NCI-H2171 (cell line): ENCODE results near the gene ADCY4.
A peak's percentile ranks its signal among the peaks of the same experiment; 100 is the strongest.
"Not testable (repeated sequence)": the region's sequence is repeated elsewhere in the genome, so short reads cannot be mapped to it uniquely, and the experiment has no call there.

Experiments
- DNase-seq: peaks from one replicate; lab custom pipeline; 2025; lab: John Stamatoyannopoulos, UW

Gene ADCY4

GRCh38 chr14:24338843-24339242, 4.0 kb upstream of the ADCY4 start:
- DNase-seq = no peak

DNA sequence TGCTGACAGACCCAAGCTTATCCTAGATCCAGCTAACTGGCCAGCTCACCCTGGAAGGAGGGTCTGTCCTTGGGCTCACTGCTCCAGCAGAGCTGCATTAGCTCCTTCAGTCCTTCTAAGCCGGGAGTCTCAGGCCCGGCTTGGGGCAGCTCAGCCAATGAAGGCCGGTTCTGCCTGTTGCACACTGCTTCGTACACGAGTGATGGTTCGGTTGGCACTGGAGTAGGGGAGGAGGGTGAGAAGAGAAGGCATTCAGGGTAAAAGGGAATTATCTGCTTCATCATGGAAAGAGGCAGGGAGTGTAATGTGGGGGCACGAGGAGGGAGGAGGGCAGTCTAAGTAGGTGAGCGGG, 2.9 kb upstream of the ADCY4 start:
- DNase-seq = no peak

GRCh38 chr14:24337144-24337823, 2.4 kb upstream of the ADCY4 start:
- no peak for DNase-seq

GRCh38 chr14:24335461-24336171, 745 bp upstream of the ADCY4 start:
- DNase-seq = no peak

DNA sequence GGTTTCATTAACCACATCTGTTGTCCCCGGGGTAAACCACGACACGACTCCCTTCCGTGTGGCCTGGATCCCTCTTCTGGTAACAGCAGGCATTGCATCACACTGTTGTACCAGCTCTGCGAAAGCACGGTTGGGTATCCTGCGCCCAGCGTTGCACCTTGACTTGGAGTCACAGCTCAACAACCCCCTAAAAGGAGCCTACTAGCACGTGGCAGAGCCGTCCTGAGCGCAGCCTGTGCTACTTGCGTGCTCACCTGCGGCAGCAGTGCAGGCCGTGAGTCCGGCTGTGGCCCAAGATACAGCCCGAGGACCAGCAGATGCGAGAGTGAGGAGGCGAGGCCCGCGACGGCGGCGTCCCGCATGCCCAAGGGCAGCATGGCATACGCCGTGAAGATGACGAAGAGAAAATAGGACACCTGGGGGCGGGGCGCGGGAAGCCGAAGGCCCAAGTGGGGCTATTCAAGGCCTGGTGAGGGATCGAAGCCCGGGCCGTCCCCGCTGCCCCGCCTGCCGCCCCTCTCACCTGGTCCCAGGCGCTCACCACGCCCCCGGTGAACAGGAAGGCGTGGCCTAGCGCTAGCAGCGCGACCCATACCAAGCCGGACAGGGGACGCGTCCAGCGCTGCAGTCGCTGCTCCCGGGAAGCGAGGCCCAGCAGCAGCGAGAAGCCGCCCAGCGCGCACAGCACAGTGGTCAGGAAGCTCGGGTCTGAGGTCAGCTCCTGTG, 2.4 kb downstream of the ADCY4 start:
- peak; percentile 93 for DNase-seq

DNA sequence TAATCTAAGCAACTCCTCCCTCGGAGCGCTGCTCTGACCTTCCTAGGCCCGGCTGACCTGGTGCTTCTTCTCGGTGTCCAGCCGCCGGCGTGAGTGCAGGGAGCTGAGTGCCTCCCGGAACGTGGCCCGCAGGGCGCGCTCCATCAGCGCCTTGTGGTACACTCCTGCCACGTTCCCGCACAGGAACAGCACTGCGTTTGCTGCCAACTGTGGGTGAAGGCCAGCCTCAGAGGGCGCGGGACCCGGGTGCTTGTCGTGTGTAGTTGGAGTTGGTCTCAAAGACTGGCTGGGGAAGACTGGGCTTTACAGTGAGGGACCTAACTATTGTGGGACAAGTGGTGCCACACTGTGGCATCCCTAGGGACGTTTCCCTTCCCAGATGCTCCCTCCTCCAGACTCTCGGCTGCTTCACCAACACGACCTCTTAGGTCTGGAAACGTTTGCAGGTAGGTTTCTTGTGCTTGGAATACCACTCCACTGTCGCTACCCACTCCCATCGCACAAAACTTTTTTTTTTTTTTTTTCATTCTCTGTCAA, 3.1 kb downstream of the ADCY4 start:
- no peak for DNase-seq

DNA sequence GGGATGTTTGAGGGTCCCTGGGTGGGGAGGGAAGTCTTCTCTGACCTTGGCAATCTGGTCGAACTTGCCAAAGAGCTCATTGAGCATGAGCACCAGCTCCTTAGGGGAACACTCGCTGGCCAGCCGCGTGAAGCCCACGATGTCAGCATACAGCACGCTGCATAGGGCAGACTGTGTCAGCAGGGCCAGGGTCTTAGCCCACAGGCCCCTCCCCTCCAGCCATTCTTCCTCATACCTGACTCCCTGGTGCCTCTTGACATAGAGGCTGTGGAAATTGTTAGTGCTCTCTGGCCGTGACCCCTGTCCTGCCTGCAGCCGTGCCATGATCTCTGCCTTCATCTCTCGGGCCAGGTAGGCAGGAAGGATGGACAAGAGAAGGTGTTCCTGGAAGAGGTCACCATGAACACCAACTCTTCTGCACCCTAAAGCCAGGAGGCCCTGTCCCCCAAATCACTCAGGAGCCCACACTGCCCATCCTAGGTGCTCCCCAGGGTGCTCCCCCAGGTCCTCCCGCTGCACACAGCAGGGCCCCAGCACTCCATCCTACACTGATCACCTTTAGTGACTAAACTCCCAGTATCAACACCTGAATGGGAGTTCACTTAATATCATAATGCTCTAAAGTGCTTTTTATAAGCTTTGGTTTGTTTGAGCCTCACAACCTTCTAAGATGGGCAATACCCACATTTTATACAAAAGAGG, 3.7 kb downstream of the ADCY4 start:
- no peak for DNase-seq

DNA sequence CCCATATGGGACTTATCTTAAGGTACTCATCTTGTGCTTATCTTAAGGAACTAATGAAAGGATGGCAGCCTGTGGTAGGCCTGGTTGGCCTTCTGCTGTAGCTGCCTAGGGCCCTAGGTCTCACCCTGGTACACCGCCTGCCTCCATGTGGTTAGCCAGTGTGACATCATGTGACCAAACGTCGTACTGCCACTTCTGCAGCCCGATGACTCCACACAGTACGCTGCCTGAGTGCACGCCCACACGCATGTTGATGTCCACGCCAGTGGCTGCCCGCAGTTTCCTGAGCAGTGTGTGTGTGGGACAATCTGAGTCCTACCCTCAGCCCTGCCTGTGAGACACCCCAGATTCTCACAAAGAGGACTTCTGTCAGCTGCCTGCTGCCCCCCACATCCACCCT, 5.1 kb downstream of the ADCY4 start:
- DNase-seq = no peak

DNA sequence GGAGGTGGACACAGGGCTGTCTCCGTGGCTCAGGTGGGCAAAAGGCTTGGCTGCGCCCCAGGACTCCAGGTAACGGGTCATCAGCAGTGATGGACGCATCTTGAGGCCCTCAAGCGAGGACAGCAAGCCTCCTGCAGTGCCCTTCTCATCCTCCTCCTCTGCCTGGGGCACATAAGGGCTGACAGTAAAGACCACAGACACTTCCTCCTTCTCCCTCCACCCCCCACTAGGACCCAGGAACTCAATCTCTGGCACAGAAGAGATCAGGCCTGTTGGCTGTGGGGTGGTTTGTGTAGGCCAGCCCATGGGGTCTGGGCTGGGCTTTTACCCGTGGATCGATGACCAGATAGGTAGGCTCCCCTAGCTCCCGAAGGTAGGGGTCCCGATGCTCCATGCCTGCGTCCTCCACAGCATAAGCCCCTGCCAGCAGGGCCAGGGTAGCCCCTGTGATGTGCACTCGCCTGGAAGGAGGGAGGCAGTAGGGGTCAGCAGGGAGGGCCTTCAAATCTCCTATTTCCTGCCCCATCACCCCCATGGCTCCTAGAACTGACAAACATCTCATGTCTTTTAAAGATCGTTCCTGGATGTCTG, 5.7 kb downstream of the ADCY4 start:
- DNase-seq = no peak

DNA sequence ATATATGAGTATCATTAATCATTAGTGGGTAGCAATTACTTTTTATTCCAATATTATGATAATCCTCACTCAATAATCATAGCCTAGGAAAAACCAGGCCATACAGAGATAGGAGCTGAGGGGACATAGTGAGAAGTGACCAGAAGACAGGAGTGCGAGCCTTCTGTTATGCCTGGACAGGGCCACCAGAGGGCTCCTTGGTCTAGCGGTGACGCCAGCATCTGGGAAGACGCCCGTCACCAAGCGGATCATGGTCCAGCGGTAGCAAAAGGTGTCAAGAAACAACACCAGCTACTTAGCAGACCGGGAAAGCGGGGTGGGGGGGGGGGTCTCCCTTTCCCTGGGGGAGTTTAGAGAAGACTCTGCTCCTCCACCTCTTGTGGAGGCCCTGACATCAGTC, 7.0 kb downstream of the ADCY4 start:
- DNase-seq = not testable (repeated sequence)

- no peak for DNase-seq
Measured at GRCh38 chr14:24327303-24327702, 7.6 kb downstream of the ADCY4 start.

GRCh38 chr14:24325963-24326362, 8.9 kb downstream of the ADCY4 start:
- DNase-seq = no peak

DNA sequence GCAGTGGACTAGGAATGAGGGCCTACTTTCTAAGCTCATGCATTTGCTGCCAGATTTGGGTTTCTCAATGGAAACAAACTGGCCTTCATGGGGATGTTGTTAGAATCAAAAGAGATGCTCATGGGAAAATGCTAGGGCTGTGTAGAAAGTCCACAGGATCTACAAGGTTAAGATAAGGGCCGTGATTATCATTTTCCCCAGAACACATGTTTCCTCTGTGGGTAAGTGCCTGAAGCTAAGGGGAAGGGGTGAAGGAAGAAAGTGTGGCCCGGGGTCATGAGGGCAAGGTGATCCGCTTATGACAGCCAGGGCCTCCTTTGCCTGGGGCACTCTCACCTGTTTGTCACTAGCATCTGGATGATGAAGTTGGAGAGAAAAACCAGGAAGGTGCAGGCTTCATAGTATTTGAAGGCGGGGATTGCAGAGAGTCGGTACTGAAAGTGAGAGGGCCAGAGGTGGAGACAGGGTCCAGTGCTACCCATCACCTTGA, 9.8 kb downstream of the ADCY4 start:
- no peak for DNase-seq

GRCh38 chr14:24324024-24324423, 10.8 kb downstream of the ADCY4 start:
- no peak for DNase-seq

GRCh38 chr14:24323341-24323740, 11.5 kb downstream of the ADCY4 start:
- no peak for DNase-seq

- no peak for DNase-seq
Measured at GRCh38 chr14:24322672-24323071, 12.2 kb downstream of the ADCY4 start.

- no peak for DNase-seq
Measured at GRCh38 chr14:24321212-24321975, 13.5 kb downstream of the ADCY4 start.

- no peak for DNase-seq
Measured at GRCh38 chr14:24317141-24317928, 17.5 kb downstream of the ADCY4 start.

DNA sequence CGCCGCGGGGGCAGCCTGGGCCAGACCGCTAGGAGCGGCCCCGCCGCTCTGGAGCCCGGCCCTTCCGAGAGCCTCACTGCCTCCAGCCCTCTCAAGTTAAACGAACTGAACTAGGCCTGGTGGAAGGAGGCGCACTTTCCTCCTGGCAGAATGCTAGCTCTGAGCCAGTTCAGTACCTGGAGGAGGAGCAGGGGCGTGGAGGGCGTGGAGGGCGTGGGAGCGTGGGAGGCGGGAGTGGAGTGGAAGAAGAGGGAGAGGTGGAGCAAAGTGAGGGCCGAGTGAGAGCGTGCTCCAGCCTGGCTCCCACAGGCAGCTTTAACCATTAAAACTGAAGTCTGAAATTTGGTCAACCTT, 18.3 kb downstream of the ADCY4 start:
- DNase-seq = no peak
